IPS DF 4.7 (cell line): ENCODE results near the gene HFE.

Experiments used
- DNase-seq: peaks from one replicate; pipeline ENCODE4 v3.0.0-alpha.2; 2013; ENCODE audit warnings: low spot score; ENCODE audit errors: extremely low read depth

Gene HFE

DNA sequence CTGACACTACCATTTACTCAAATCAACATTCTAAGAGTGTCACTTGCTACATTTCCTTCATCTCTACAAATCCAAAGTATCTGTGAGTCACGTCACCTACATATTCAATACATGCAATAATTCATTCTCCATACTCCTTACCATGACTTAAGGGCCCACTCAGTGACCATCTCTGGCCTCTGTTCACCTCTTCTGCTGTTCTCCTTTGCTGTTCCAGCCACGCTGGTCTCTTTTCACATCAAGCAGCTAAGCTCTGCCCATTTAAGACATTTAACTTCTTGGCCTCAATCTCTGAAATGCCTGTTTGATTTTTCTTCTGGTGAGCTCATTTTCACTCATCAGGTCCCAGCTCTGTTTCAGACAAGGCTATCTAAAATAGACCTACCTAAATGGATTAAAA, 46.5 kb downstream of the HFE start:
- DNase-seq: no peak

DNA sequence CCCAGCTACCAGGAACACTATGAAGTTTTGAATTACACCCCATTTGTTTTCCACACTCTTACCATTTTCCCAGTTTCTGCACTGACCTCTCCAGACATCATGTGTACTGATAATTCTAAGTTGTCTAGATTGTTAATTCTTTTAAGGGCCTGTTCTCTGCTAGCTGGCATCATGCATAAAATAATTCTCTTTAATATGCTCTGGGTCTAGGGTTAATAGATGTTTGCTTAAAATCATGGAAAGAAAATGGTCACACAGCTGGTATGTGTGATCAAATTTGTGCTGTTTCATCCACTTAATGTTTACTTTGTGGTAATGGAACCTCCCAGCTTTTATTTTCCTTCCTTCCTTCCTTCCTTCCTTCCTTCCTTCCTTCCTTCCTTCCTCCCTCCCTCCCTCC, 49.1 kb downstream of the HFE start:
- no peak for DNase-seq

DNA sequence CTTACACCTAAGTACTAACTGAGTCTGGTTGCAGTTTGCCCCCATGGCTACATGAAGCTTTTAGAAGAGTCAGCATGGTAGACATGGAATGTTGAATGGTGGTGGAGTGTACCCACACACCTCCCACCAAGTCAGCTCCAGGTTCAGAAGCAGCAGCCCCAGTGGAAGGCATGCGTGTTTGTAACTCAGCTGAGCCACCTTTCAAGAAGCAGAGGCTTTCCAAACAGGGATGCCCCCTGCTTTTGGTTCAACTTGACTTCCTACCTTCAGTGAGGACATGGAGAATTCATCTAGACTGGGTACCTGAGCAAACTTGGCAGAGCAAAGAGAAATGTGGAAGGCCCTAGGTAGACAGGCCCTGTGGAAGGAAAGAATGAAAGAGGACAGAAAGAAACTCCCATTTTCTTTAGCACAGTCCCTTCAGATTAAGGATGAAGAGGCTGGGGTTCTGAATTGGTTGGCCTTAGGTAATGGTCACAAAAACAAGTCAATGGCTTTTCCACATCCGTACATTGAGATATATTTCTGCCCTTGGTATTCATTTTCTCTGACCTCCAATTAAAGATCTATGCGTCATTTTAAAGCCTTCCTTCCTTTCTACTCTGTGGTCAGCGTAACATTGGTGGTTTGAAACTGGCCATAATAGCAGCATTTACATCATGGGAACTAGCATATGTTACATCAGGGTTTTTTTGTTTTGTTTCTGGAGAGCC, 53.2 kb downstream of the HFE start:
- DNase-seq: no peak

DNA sequence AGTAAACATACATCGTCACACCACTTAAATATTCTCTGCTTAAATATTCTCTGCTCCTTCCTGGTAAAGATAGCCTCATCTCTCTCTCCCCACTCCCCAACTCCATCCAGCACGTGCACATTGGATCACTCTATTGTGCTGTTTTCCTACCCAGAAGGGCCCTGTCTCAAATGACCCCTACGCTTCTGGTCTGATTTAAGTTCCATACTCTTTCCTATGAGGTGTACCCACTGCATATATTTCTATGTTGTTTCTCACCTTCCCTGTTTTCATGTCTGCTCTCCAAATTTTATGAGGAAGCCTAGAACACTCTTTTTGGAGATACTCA, 53.7 kb downstream of the HFE start:
- DNase-seq: no peak

DNA sequence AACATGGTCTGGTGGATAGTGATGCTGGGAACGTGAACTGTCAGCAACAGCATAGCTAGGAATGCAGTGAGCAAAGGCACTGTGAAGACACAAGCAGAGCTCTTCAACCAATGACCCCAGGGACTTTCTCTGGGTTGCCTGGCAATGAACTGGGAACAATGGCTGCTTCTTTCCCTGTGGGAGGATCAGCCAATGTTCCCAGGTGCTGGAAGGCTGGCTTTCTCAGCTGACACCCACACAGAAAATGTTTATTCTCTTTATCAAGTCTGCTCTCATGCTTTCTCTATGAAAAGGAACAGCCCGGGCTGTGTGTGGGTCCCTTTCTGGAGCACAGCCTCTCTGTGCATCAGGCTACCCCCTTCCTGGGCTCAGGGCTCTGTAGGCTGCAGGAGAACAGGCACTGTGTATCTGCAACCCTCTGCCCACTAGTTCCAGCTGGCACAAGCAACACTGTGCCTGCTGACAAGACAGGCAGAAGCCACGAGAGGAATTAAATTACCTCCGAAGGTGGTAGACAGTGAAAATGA, 54.2 kb downstream of the HFE start:
- no peak for DNase-seq

DNA sequence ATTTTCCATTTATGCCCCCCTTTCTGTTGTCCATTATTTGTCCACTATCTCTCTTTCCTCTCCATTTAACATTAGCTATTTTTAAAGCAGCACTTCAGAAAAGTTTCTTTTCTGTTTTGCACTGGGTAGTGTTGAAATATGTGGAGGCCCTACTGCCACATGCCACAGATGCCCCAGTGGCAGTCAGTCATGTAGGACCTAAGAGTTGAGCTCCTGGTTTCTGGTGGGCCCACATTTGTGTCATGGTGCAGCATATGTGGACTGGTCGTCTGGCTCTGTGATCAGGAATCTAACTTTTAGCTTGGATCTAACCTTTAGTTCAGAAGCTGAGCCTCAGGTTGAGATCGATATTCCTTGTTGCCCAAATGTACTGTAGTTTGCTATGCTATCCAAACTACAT, 54.8 kb downstream of the HFE start:
- DNase-seq: no peak
